HCT116 (cell line): ENCODE data around the gene DIPK1B. TPM values are rescaled to one million over a fixed set of nuclear protein-coding genes. Genes with fewer than 3 reads are reported as not detected.

Experiments used
- ATAC-seq: fragments of 200-7000 bp; cut with Tn5 transposase; 2 replicates; pipeline ENCODE4 v1.9.1; 2020; ENCODE audit warnings: mild to moderate bottlenecking, moderate library complexity
- BruUV-seq: library from RNA; stranded (reverse); fragments of 400-500 nt; replicated peaks from 2 replicates; lab custom pipeline; 2021; lab: Mats Ljungman, UMichigan
- CTCF ChIA-PET: fragments of 300-600 bp; sonication (Branson Sonifier 250); formaldehyde crosslinking; loops from one replicate; lab custom pipeline; 2021; ENCODE audit warnings: antibody characterized with exemption; lab: Charles Lee
- POLR2A ChIA-PET: fragments of 300-600, 350-600 bp; sonication (Branson Sonifier 250); formaldehyde crosslinking; loops from one replicate; lab custom pipeline; 2021; ENCODE audit warnings: antibody characterized with exemption; lab: Charles Lee
- RAD21 ChIA-PET, 2 experiments: fragments of 300-600 bp; sonication (Branson Sonifier 250); formaldehyde crosslinking; loops; one replicate each; lab custom pipeline; 2023; ENCODE audit warnings: low total read pairs in 2 of 2; ENCODE audit not compliant: uncharacterized antibody in 2 of 2, unreplicated experiment in 2 of 2, low non-redundant PET in 1 of 2; lab: Charles Lee
- DNase-seq: peaks from one replicate; pipeline ENCODE4 v3.0.0-alpha.2; 2010; ENCODE audit warnings: low read depth, low spot score
- H2AFZ ChIP-seq: fragments of 200-600 bp; shearing (Covaris generic), sonication (generic); 2 replicates; pipeline ENCODE4 v1.6.1; 2017; ENCODE audit warnings: low read depth, mixed run types, mixed read lengths, antibody characterized with exemption, low read length; ENCODE audit not compliant: poor library complexity, severe bottlenecking
- H3K27ac ChIP-seq: 2 replicates; pipeline ENCODE4 v1.5.1; 2012; ENCODE audit warnings: low read depth, low read length
- H3K27me3 ChIP-seq: fragments of 200-600 bp; sonication (generic); 2 replicates; pipeline ENCODE4 v1.6.1; 2016; ENCODE audit warnings: mixed run types, low read length, mixed read lengths; ENCODE audit not compliant: insufficient read depth
- H3K36me3 ChIP-seq, 2 experiments: fragments of 200-500 bp in 1 of 2; fragments of 200-600 bp in 1 of 2; sonication (Bioruptor generic) in 1 of 2; sonication (generic) in 1 of 2; 2 replicates each; pipeline versions ENCODE4 v1.5.1 to v1.6.1; 2014 to 2016; ENCODE audit warnings: low read length in 2 of 2, inconsistent platforms in 1 of 2, mixed read lengths in 1 of 2, mixed run types in 1 of 2; ENCODE audit not compliant: insufficient read depth in 2 of 2, control insufficient read depth in 1 of 2
- H3K4me1 ChIP-seq, 2 experiments: fragments of 200-600 bp in 1 of 2; sonication (generic) in 1 of 2; 2 replicates each; pipeline versions ENCODE4 v1.5.1 to v1.6.1; 2012 to 2017; ENCODE audit warnings: low read length in 2 of 2, inconsistent platforms in 1 of 2, mild to moderate bottlenecking in 1 of 2, mixed read lengths in 1 of 2, mixed run types in 1 of 2, moderate library complexity in 1 of 2; ENCODE audit not compliant: insufficient read depth in 2 of 2, control insufficient read depth in 1 of 2
- H3K4me2 ChIP-seq: fragments of 200-600 bp; sonication (generic); 2 replicates; pipeline ENCODE4 v1.6.1; 2017; ENCODE audit warnings: mixed run types, low read length, mixed read lengths
- H3K4me3 ChIP-seq, 2 experiments: fragments of 200-600 bp in 1 of 2; sonication (generic) in 1 of 2; replicated peaks in 1 of 2; 2 replicates each; pipeline ENCODE4 v1.5.1; 2011 to 2016; ENCODE audit warnings: low read length in 2 of 2, control low read depth in 1 of 2, low read depth in 1 of 2, mild to moderate bottlenecking in 1 of 2, mixed read lengths in 1 of 2, mixed run types in 1 of 2
- H3K79me2 ChIP-seq: fragments of 200-600 bp; sonication (generic); 2 replicates; pipeline ENCODE4 v1.6.1; 2017; ENCODE audit warnings: mild to moderate bottlenecking, mixed run types, low read length, moderate library complexity, mixed read lengths; ENCODE audit not compliant: insufficient read depth
- H3K9ac ChIP-seq: fragments of 200-600 bp; sonication (generic); 2 replicates; pipeline ENCODE4 v1.6.1; 2016; ENCODE audit warnings: low read length, mixed read lengths
- H3K9me2 ChIP-seq: fragments of 200-600 bp; sonication (generic), shearing (Covaris generic); 2 replicates; pipeline ENCODE4 v1.6.1; 2017; ENCODE audit warnings: mixed run types, mild to moderate bottlenecking, moderate library complexity; ENCODE audit not compliant: insufficient read depth
- H3K9me3 ChIP-seq, 2 experiments: fragments of 200-500 bp in 1 of 2; fragments of 200-600 bp in 1 of 2; sonication (Bioruptor generic) in 1 of 2; sonication (generic) in 1 of 2; 2 replicates each; pipeline ENCODE4 v1.6.1; 2014 to 2017; ENCODE audit warnings: low read length in 2 of 2, mixed read lengths in 2 of 2, inconsistent platforms in 1 of 2, low read depth in 1 of 2, mild to moderate bottlenecking in 1 of 2, mixed run types in 1 of 2, moderate library complexity in 1 of 2; ENCODE audit not compliant: control insufficient read depth in 1 of 2, insufficient read depth in 1 of 2
- H4K20me1 ChIP-seq: fragments of 200-600 bp; sonication (generic), shearing (Covaris generic); 2 replicates; pipeline ENCODE4 v1.6.1; 2017; ENCODE audit warnings: mixed run types, mild to moderate bottlenecking, moderate library complexity; ENCODE audit not compliant: insufficient read depth
- CBX3 ChIP-seq: IDR thresholded peaks from 2 replicates; pipeline ENCODE4 v1.6.1; 2012; ENCODE audit warnings: low read depth
- CEBPB ChIP-seq: IDR thresholded peaks from 2 replicates; pipeline ENCODE4 v1.6.1; 2012; ENCODE audit warnings: low read depth
- EGR1 ChIP-seq: IDR thresholded peaks from 2 replicates; pipeline ENCODE4 v1.6.1; 2012; ENCODE audit warnings: low read depth
- ELF1 ChIP-seq: IDR thresholded peaks from 2 replicates; pipeline ENCODE4 v1.6.1; 2012; ENCODE audit warnings: low read depth, borderline replicate concordance
- EZH2phosphoT487 ChIP-seq: fragments of 200-600 bp; IDR thresholded peaks from 2 replicates; pipeline ENCODE4 v1.6.1; 2018; ENCODE audit warnings: antibody characterized with exemption, borderline replicate concordance
- FOSL1 ChIP-seq: IDR thresholded peaks from 2 replicates; pipeline ENCODE4 v1.6.1; 2012; ENCODE audit warnings: low read depth
- POLR2AphosphoS5 ChIP-seq: IDR thresholded peaks from 2 replicates; pipeline ENCODE4 v1.6.1; 2011; ENCODE audit warnings: mild to moderate bottlenecking, low read depth, low read length, moderate library complexity
- RAD21 ChIP-seq: IDR thresholded peaks from 2 replicates; pipeline ENCODE4 v1.6.1; 2012; ENCODE audit warnings: low read depth, mild to moderate bottlenecking
- SP1 ChIP-seq: IDR thresholded peaks from 2 replicates; pipeline ENCODE4 v1.6.1; 2012; ENCODE audit warnings: low read depth
- YY1 ChIP-seq: IDR thresholded peaks from 2 replicates; pipeline ENCODE4 v1.6.1; 2011; ENCODE audit warnings: low read length, low read depth, moderate library complexity, mild to moderate bottlenecking; ENCODE audit not compliant: insufficient replicate concordance; ENCODE audit errors: extremely low read depth
- ZBTB33 ChIP-seq: IDR thresholded peaks from 2 replicates; pipeline ENCODE4 v1.6.1; 2011; ENCODE audit warnings: mild to moderate bottlenecking, low read length, moderate library complexity; ENCODE audit not compliant: insufficient replicate concordance; ENCODE audit errors: extremely low read depth
- ZFX ChIP-seq: fragments of 450-650 bp; IDR thresholded peaks from 2 replicates; pipeline ENCODE4 v1.6.1; 2017
- ZNF274 ChIP-seq: fragments of 200-500 bp; sonication (Bioruptor generic); IDR thresholded peaks from 2 replicates; pipeline ENCODE4 v1.6.1; 2014; ENCODE audit warnings: mild to moderate bottlenecking, low read depth, low read length, inconsistent platforms
- intact Hi-C: fragments of 100-400 bp; cut with micrococcal nuclease; formaldehyde crosslinking; loops from 2 replicates; pipeline ENCODE4 v1.10.0; 2022
- total RNA-seq: library from RNA; stranded (reverse); gene quantifications from one replicate; pipeline ENCODE4 v1.2.1, GENCODE V29; 2021; ENCODE audit not compliant: unreplicated experiment
- TF ChIP-seq, protein P1 (sequence below): IDR thresholded peaks from 2 replicates; pipeline ENCODE4 v1.6.1; 2012
- TF ChIP-seq, protein P2 (sequence below), 3 experiments: fragments of 200-600 bp in 1 of 3; sonication (generic) in 1 of 3; IDR thresholded peaks in 2 of 3; conservative IDR thresholded peaks in 1 of 3; 2 replicates each; pipeline ENCODE4 v1.5.1; 2012 to 2017; ENCODE audit warnings: low read depth in 2 of 3, low read length in 2 of 3, antibody characterized with exemption in 1 of 3, borderline replicate concordance in 1 of 3, control low read depth in 1 of 3, mild to moderate bottlenecking in 1 of 3, mixed read lengths in 1 of 3, mixed run types in 1 of 3, moderate library complexity in 1 of 3; ENCODE audit not compliant: insufficient read depth in 1 of 3

DIPK1B gene
- total RNA-seq, 1 experiment from 2014 or later, result 15.6 TPM

DNA sequence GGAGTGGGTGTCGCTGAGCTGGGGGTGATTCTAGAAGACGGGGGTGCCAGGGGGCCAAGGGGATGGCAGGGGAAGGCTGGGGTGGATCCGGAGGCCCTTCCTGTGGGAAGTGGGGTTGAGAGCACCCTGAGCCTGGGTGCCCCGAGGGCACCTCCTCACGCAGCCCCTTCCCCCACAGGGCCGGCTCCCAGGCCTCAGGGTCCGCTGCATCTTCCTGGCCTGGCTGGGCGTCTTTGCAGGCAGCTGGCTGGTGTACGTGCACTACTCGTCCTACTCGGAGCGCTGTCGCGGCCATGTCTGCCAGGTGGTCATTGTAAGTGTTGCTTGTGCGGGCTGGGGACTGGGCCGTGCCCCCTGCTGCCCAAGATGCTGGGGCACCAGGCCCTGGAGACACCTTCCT, 5.0 kb downstream of the DIPK1B start:
- Histone ChIP-seq H3K36me3 (no peaks in the 10 kb centered on the region; a peak in 1 of 4 replicates), H3K79me2 (no peaks in the 10 kb centered on the region; the same call in 1 of the 2 replicates), H3K4me2 (no peak overlapping the region), H4K20me1 (no peaks in the 10 kb centered on the region), H3K9me2 (no peaks in the 10 kb centered on the region), H3K27me3 (no peaks in the 10 kb centered on the region), H3K9ac (no peak overlapping the region), H3K9me3 (no peaks in the 10 kb centered on the region), H3K4me1 (peaks cover 10 to 18% of the 10 kb centered on the region in 2 experiments; a peak in 3 of 4 replicates), H2AFZ (no peak overlapping the region), H3K27ac (no peak overlapping the region), H3K4me3 (no peak overlapping the region)
- DNase-seq, result no peak
- TF ChIP-seq FOSL1, result no peak
- TF ChIP-seq RAD21, result no peak
- TF ChIP-seq, protein P1, sequence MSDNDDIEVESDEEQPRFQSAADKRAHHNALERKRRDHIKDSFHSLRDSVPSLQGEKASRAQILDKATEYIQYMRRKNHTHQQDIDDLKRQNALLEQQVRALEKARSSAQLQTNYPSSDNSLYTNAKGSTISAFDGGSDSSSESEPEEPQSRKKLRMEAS, result no peak
- no peak for TF ChIP-seq YY1
- TF ChIP-seq ZFX, result no peak
- TF ChIP-seq EZH2phosphoT487, result no peak
- TF ChIP-seq CEBPB, result no peak
- TF ChIP-seq SP1, result no peak
- no TSS peak for BruUV-seq
- RAD21 ChIA-PET, result no interaction called here
- intact Hi-C loops, result no loop called here
- CTCF ChIA-PET, result no interaction called here
- POLR2A ChIA-PET, result no interaction called here
- no peak for ATAC-seq

- TF ChIP-seq EGR1 (no peak), ZFX (no peak), RAD21 (no peak), POLR2AphosphoS5 (no peak), ZBTB33 (no peak), ELF1 (no peak), ZNF274 (no peak), CBX3 (no peak)
- TF ChIP-seq, protein P2, sequence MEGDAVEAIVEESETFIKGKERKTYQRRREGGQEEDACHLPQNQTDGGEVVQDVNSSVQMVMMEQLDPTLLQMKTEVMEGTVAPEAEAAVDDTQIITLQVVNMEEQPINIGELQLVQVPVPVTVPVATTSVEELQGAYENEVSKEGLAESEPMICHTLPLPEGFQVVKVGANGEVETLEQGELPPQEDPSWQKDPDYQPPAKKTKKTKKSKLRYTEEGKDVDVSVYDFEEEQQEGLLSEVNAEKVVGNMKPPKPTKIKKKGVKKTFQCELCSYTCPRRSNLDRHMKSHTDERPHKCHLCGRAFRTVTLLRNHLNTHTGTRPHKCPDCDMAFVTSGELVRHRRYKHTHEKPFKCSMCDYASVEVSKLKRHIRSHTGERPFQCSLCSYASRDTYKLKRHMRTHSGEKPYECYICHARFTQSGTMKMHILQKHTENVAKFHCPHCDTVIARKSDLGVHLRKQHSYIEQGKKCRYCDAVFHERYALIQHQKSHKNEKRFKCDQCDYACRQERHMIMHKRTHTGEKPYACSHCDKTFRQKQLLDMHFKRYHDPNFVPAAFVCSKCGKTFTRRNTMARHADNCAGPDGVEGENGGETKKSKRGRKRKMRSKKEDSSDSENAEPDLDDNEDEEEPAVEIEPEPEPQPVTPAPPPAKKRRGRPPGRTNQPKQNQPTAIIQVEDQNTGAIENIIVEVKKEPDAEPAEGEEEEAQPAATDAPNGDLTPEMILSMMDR (IDR thresholded peaks at IDR 0.05 in 2 of 3, conservative IDR thresholded peaks at IDR 0.05 in 1 of 3; ENCODE audit: borderline replicate concordance in 1 of 3, insufficient read depth in 1 of 3, low read depth in 2 of 3, low read length in 2 of 3), result no peak
- Histone ChIP-seq H3K4me2 (no peak overlapping the region), H2AFZ (no peak overlapping the region), H3K9me3 (no peaks in the 10 kb centered on the region), H3K27me3 (no peaks in the 10 kb centered on the region), H3K27ac (no peak overlapping the region), H3K4me3 (no peak overlapping the region), H3K9ac (no peak overlapping the region), H4K20me1 (peaks cover 4% of the 10 kb centered on the region; the same call in 1 of the 2 replicates), H3K9me2 (no peaks in the 10 kb centered on the region), H3K36me3 (peaks cover under 1 to 7% of the 10 kb centered on the region in 2 experiments; a peak in 3 of 4 replicates), H3K79me2 (0 out of 2 replicates have a peak, but pooled peaks cover under 1% of the 10 kb centered on the region), H3K4me1 (peaks cover 6 to 27% of the 10 kb centered on the region in 2 experiments; a peak in 3 of 4 replicates)
- ChIA-PET CTCF (interaction anchor here (1.0 kb wide), 1 partner anchor 9 kb away, joined by 3 read pairs; no protein-coding TSS in a partner anchor), RAD21 (no interaction called here), POLR2A (no interaction called here)
- intact Hi-C loops, result no loop called here
- DNase-seq, result no peak
- ATAC-seq, result no peak
- BruUV-seq, result no TSS peak
Observed at GRCh38 chr9:136718345-136719194, 6.2 kb downstream of the DIPK1B start.
